HG03520 (cell line): Measurements from ENCODE around the gene IKBKG.
"Not testable (repeated sequence)": the region's sequence is repeated elsewhere in the genome, so short reads cannot be mapped to it uniquely, and the experiment has no call there.

Experiments used
- ATAC-seq: cut with Tn5 transposase; IDR thresholded peaks from one replicate; pipeline ENCODE4 v1.9.1; 2021; ENCODE audit warnings: mild to moderate bottlenecking, moderate library complexity; ENCODE audit not compliant: unreplicated experiment

IKBKG gene

GRCh38 chrX:154558060-154558690 lies 10.8 kb downstream of the IKBKG start:
- not testable (repeated sequence) for ATAC-seq

GRCh38 chrX:154558896-154559295 lies 11.5 kb downstream of the IKBKG start:
- ATAC-seq: not testable (repeated sequence)

- ATAC-seq: not testable (repeated sequence)
These were observed 12.9 kb downstream of the IKBKG start for GRCh38 chrX:154560326-154560725.

GRCh38 chrX:154562295-154562694 lies 14.9 kb downstream of the IKBKG start:
- not testable (repeated sequence) for ATAC-seq

- not testable (repeated sequence) for ATAC-seq
These were observed 22.9 kb downstream of the IKBKG start for GRCh38 chrX:154570361-154570760.

GRCh38 chrX:154573061-154573460 lies 25.6 kb downstream of the IKBKG start:
- ATAC-seq: not testable (repeated sequence)

GRCh38 chrX:154575076-154575475 lies 27.7 kb downstream of the IKBKG start:
- not testable (repeated sequence) for ATAC-seq

- not testable (repeated sequence) for ATAC-seq
These were observed 35.6 kb downstream of the IKBKG start for GRCh38 chrX:154582994-154583393.

GRCh38 chrX:154584585-154585183 lies 37.3 kb downstream of the IKBKG start, which contains the start of gene CTAG1A:
CTAG1A (plus strand) TSS chrX:154585133; CDS start chrX:154585207, 74 bp downstream.
- not testable (repeated sequence) for ATAC-seq

GRCh38 chrX:154590415-154590814 lies 43.0 kb downstream of the IKBKG start:
- ATAC-seq: not testable (repeated sequence)

GRCh38 chrX:154592505-154592904 lies 45.1 kb downstream of the IKBKG start:
- ATAC-seq: no peak

- no peak for ATAC-seq
These were observed 45.8 kb downstream of the IKBKG start for GRCh38 chrX:154593201-154593600.

- no peak for ATAC-seq
These were observed 47.1 kb downstream of the IKBKG start for GRCh38 chrX:154594491-154594890.

- ATAC-seq: no peak
These were observed 48.3 kb downstream of the IKBKG start for GRCh38 chrX:154595559-154596249.

GRCh38 chrX:154596290-154596929 lies 49.0 kb downstream of the IKBKG start:
- no peak for ATAC-seq

GRCh38 chrX:154597221-154597620 lies 49.8 kb downstream of the IKBKG start:
- ATAC-seq: no peak

- ATAC-seq: no peak
These were observed 51.2 kb downstream of the IKBKG start for GRCh38 chrX:154598656-154599055.

- no peak for ATAC-seq
These were observed 52.1 kb downstream of the IKBKG start for GRCh38 chrX:154599531-154599930.

- ATAC-seq: no peak
These were observed 53.4 kb downstream of the IKBKG start for GRCh38 chrX:154600759-154601374.

GRCh38 chrX:154602226-154602625 lies 54.8 kb downstream of the IKBKG start:
- no peak for ATAC-seq
